Neutrophil (primary cell): ENCODE results near the gene CENPN.

Source experiments
- H3K27ac ChIP-seq: fragments of 200-600 bp; sonication (generic); 2 replicates; pipeline ENCODE4 v1.5.1; 2016; ENCODE audit warnings: mild to moderate bottlenecking, moderate library complexity
- H3K27me3 ChIP-seq: fragments of 200-600 bp; sonication (generic); 2 replicates; pipeline ENCODE4 v1.6.0; 2016; ENCODE audit warnings: mild to moderate bottlenecking
- H3K36me3 ChIP-seq: fragments of 200-600 bp; sonication (generic); 2 replicates; pipeline ENCODE4 v1.5.1; 2017
- H3K4me1 ChIP-seq, 2 experiments: fragments of 200-600 bp in 1 of 2; sonication (generic) in 1 of 2; 1 replicate in 1 of 2; 2 replicates in 1 of 2; pipeline versions ENCODE4 v1.5.1 to v1.6.1; 2013 to 2016; ENCODE audit warnings: low read depth in 1 of 2, low read length in 1 of 2, mild to moderate bottlenecking in 1 of 2, moderate library complexity in 1 of 2; ENCODE audit not compliant: control insufficient read depth in 1 of 2, insufficient read depth in 1 of 2
- H3K4me3 ChIP-seq, 2 experiments: fragments of 200-600 bp in 1 of 2; sonication (generic) in 1 of 2; 1 replicate in 1 of 2; 2 replicates in 1 of 2; pipeline ENCODE4 v1.5.1; 2013 to 2016; ENCODE audit warnings: low read depth in 1 of 2, low read length in 1 of 2, mild to moderate bottlenecking in 1 of 2, moderate library complexity in 1 of 2
- H3K9me3 ChIP-seq: fragments of 200-600 bp; sonication (generic); 2 replicates; pipeline ENCODE4 v1.5.1; 2016
- CTCF ChIP-seq: fragments of 200-600 bp; sonication (generic); IDR thresholded peaks from 2 replicates; pipeline ENCODE4 v1.5.1; 2016; ENCODE audit warnings: antibody characterized with exemption

The CENPN gene

GRCh38 chr16:80974649-80975376, 32.2 kb upstream of the CENPN start:
- H3K4me3 ChIP-seq, result no peak overlapping the region

GRCh38 chr16:80976946-80977345, 30.1 kb upstream of the CENPN start:
- Histone ChIP-seq H3K4me3 (no peak overlapping the region), H3K4me1 (no peaks in the 10 kb centered on the region), H3K36me3 (peaks cover 40% of the 10 kb centered on the region), H3K27ac (no peak overlapping the region), H3K27me3 (no peaks in the 10 kb centered on the region), H3K9me3 (no peaks in the 10 kb centered on the region)
- TF ChIP-seq CTCF, result no peak

More at GRCh38 chr16:80974649-80975376, 32.2 kb upstream of the CENPN start:
- Histone ChIP-seq H3K27ac (no peak overlapping the region), H3K36me3 (peaks cover 37% of the 10 kb centered on the region), H3K9me3 (no peaks in the 10 kb centered on the region), H3K4me1 (no peaks in the 10 kb centered on the region), H3K27me3 (no peaks in the 10 kb centered on the region)
- no peak for TF ChIP-seq CTCF

- Histone ChIP-seq H3K27ac (no peak overlapping the region), H3K27me3 (no peaks in the 10 kb centered on the region), H3K4me1 (no peaks in the 10 kb centered on the region), H3K4me3 (no peak overlapping the region), H3K9me3 (no peaks in the 10 kb centered on the region), H3K36me3 (peaks cover 15% of the 10 kb centered on the region)
- no peak for TF ChIP-seq CTCF
These were observed 25.9 kb upstream of the CENPN start for GRCh38 chr16:80981103-80981502.

GRCh38 chr16:80982646-80983045, 24.4 kb upstream of the CENPN start:
- Histone ChIP-seq H3K36me3 (peaks cover 6% of the 10 kb centered on the region), H3K27ac (no peak overlapping the region), H3K4me3 (no peak overlapping the region), H3K4me1 (no peaks in the 10 kb centered on the region), H3K27me3 (no peaks in the 10 kb centered on the region), H3K9me3 (no peaks in the 10 kb centered on the region)
- TF ChIP-seq CTCF, result no peak

- Histone ChIP-seq H3K27me3 (no peaks in the 10 kb centered on the region), H3K9me3 (no peaks in the 10 kb centered on the region), H3K36me3 (peaks cover 6% of the 10 kb centered on the region), H3K4me3 (no peak overlapping the region), H3K4me1 (no peaks in the 10 kb centered on the region), H3K27ac (no peak overlapping the region)
- TF ChIP-seq CTCF, result no peak
These were observed 22.7 kb upstream of the CENPN start for GRCh38 chr16:80984124-80984892.
